Activated gamma-delta T cell treated with anti-CD3 and anti-CD28 coated beads, Interleukin-2, amount 50 U/mL, for 16 hours (primary cell): ENCODE data around the gene CX3CL1.
A peak's percentile ranks its signal among the peaks of the same experiment; 100 is the strongest.
"Not testable (repeated sequence)": the region's sequence is repeated elsewhere in the genome, so short reads cannot be mapped to it uniquely, and the experiment has no call there.

Experiments used
- DNase-seq: peaks from one replicate; pipeline ENCODE4 v3.0.0-alpha.2; 2020; ENCODE audit warnings: low read depth

CX3CL1 gene

DNA sequence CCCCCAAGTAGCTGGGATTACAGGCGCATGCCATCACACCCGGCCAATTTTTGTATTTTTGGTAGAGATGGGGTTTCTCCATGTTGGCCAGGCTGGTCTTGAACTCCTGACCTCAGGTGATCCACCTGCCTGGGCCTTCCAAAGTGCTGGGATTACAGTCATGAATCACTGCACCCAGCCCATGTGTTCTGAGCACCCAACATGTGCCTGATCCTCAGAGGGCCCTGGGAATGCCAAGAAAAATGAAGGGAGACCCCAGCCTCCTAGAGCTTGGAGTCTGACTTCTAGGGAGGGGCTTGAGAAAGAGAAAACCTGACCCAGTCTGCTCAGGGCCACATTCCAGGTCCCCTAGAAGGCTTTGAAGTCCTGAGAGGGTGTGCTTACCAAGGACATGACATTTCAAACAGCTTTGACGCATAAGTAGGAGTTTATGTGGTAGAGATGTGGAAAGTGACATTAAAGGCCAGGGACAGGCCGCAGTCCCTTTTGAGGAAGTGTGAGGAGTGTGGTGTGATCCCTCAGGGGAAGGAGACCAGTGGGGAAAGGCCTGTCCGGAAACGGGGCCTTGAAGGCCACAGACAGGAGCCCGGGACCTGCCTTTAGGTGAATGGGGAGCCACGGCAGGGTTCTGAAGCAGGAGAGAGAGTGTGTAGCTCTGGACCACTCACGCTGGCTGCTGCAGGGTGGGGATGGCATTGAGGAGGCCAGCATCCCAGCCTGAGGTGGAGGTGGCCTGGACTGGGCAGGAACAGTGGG is 14.8 kb upstream of the CX3CL1 start:
- no peak for DNase-seq

- no peak for DNase-seq
Measured at GRCh38 chr16:57358086-57358420, 14.2 kb upstream of the CX3CL1 start.

GRCh38 chr16:57358527-57359095 is 13.7 kb upstream of the CX3CL1 start, which contains the start of gene CCL22:
CCL22 (plus strand) TSS chr16:57358783; CDS start chr16:57358817, 34 bp downstream.
- no peak for DNase-seq

DNA sequence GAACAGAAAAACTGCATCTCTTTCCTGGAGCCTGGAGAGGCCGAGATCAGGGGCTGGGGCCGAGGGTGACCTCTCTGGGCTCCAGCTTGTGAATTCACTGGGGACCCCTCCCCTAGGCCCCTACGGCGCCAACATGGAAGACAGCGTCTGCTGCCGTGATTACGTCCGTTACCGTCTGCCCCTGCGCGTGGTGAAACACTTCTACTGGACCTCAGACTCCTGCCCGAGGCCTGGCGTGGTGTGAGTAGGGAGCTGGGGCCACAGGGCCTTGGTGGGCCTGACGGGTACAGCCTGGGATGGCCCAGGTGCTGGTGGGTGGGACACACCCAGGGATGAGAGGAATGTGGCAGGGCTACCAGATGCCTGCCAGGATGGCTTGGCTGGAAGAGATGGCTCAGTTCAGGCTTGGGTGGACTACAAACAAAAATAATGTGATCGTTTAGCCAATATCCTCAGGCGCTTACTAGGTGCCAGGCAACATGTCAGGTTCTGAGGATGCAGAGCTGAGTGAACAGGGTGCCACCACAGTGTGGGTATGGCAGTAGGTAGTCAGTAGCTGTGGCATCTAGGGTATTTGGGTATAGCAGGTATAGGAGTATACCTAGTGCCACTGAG is 11.9 kb upstream of the CX3CL1 start:
- no peak for DNase-seq

- DNase-seq, result no peak
Measured at GRCh38 chr16:57361404-57361803, 10.9 kb upstream of the CX3CL1 start.

GRCh38 chr16:57364143-57364542 is 8.1 kb upstream of the CX3CL1 start:
- no peak for DNase-seq

GRCh38 chr16:57366544-57367040 is 5.7 kb upstream of the CX3CL1 start:
- no peak for DNase-seq

DNA sequence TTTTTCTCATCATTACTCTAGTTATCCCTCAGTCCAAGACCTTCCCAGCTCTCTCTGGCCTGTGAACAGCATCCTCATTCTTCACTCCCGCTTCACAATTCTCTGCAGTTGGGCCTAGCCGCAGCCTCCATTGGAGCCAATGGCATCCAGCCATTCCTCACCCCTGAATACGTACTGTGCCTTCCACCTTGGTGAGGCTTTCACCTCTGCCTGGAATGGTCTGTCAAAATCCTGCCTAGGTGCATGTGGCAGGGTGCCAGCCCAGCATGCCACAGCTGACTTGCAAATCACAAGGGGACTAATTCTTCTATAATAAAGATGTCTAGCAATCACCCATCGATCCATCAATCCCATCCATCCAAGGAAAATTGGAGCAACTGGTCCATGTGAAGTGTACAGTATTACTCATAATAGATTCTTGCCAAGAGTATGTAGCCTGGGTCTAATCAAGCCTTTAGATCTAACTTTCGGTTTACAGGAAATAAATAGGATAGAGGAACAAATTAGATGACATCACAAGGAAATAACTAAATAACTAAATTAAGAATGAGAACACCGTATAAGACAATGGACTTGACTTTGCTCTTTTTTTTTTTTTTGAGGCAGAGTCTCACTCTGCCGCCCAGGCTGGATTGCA is 5.1 kb upstream of the CX3CL1 start:
- no peak for DNase-seq

- no peak for DNase-seq
Measured at GRCh38 chr16:57371494-57372371, 557 bp upstream of the CX3CL1 start.

GRCh38 chr16:57373117-57373947 is 1.0 kb downstream of the CX3CL1 start:
- no peak for DNase-seq

- no peak for DNase-seq
Measured at GRCh38 chr16:57374067-57374534, 1.8 kb downstream of the CX3CL1 start.

- DNase-seq, result not testable (repeated sequence)
Measured at GRCh38 chr16:57374925-57375465, 2.7 kb downstream of the CX3CL1 start.

DNA sequence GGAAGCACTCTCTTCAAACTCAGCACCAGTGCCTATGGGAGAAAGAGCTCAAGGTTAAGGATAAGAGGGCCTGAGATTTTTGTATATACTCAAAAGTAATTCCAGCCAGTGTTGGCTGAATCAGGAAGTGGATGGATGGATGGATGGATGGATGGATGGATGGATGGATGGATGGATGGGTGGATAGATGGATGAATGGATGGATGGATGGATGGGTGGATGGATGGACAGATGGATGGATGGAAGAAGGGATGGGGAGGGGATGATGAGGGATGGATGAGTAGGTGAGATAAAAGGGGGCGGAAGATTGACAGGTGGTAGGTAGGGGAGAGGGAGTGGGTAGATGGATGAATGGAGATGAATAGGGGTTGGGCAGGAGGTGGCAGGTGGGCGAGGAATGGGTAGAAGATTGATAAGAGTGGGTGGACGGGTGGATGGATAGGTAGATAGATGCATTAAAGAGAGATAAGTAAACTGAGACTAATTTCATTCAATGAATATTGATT is 4.1 kb downstream of the CX3CL1 start:
- DNase-seq, result no peak

DNA sequence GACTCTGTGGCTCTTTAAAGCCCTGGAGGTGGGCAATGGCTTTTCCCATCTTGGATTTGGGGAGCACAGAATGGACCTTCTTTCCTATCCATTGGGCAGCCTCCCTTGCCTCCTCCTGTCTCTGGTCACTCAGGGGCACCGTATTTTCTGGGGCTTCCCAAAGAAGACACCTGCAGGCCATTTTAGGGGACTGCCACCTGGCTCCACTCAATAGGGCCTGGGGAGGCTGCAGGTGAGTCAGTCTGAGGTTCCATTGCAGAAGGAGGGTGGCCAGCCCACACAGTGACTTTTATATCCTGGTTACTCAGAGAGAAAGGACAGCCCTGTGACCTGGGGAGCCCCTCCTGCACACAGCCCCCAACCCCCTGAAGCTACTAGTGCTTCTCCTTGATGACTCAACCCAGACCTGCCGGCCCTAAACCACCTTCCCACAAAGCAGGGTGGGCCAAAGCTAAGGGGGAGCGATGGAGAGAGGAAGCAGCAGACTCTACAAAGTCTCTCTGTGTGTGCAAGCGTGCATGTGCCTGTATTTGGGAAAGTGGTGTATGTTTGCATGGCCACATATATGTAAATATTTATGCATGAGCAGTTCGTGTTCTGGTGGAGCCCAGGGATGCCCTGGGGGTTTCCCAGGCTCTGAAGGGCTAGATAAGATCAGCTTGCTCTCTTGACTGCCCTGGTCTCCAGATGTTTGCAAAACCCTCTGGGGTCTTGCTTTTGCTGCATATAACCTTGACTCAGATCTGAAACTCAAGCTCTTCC is 5.0 kb downstream of the CX3CL1 start:
- DNase-seq, result peak; percentile 21

DNA sequence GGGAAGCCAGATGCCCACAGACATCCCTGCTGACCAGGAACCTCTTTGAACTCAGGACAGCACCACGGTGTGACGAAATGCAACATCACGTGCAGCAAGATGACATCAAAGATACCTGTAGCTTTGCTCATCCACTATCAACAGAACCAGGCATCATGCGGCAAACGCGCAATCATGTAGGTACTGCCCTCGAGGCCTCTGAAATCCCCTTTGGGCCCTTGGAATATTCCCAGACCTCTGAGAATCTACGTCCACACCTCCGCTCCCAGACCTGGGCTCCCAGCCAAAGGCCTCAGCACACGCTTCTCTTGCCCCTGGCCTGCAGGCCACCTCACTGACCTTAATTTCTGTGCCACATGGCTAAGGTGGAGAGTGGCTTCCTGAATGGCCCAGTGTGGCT is 7.3 kb downstream of the CX3CL1 start:
- DNase-seq, result no peak

DNA sequence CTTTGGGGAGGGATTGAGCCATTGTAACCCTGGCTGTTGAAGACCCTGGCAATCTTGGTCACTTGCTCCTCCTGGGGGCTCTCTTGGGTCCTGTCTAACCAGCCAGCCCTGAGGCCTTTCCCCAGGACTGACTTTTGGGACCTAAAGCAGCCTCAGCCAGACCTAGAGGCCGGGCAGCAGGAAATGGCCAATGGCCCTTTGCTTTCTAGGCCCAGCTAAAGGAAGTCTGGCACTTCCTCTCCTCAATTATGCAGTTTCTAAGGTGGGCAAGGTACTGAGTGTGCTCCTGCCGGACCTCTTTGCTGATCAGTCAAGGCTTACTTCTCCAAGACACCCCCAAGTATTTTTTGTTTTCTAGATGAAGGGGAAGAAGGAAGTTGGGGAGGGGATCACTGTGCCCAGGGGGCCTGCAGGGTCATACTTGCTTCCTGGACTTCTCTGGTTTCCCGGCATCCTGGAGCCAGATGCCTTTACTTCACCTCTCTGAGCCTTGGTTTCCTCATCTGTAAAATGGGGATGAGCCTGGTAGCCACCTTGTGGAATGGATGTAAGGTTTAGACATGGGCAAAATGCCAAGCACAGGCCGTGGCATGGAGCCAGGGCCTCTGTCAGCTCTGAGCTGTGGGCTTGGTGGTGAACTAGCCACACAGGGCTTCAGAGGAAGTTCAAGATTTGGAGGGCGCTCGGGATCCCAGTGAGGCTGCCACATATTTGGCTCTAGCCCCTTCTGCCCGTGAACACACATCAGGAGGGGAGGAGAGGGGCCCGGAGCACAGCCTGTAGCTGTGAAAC is 8.6 kb downstream of the CX3CL1 start:
- no peak for DNase-seq

GRCh38 chr16:57381791-57382534 is 9.7 kb downstream of the CX3CL1 start:
- DNase-seq, result no peak
